Stomach (tissue), 9 donors: Measurements from ENCODE around the gene PDE9A. TPM values are rescaled to one million over a fixed set of nuclear protein-coding genes. Genes with fewer than 3 reads are reported as not detected.

ENCODE experiments used
- DNase-seq, 2 donors: peaks; one replicate each; pipeline versions ENCODE4 v3.0.0 to v3.0.0-alpha.2; 2013 to 2019
- H3K27ac ChIP-seq, 5 donors: fragments of 200-600 bp in 4 of 5; sonication (generic) in 4 of 5; one replicate each; pipeline ENCODE4 v1.5.1; 2013 to 2019; ENCODE audit warnings: mild to moderate bottlenecking in 1 of 5, moderate library complexity in 1 of 5
- H3K27me3 ChIP-seq, 3 donors: fragments of 200-600 bp; sonication (generic); one replicate each; pipeline ENCODE4 v1.5.1; 2017 to 2019; ENCODE audit warnings: mixed run types in 1 of 3
- H3K36me3 ChIP-seq, 4 donors: fragments of 200-600 bp; sonication (generic); 1 replicate in 3 of 4; 2 replicates in 1 of 4; pipeline ENCODE4 v1.5.1; 2016 to 2019
- H3K4me1 ChIP-seq, 4 donors: fragments of 200-600 bp; sonication (generic); one replicate each; pipeline ENCODE4 v1.5.1; 2016 to 2019
- H3K4me3 ChIP-seq, 4 donors: fragments of 200-600 bp; sonication (generic) in 3 of 4; one replicate each; pipeline ENCODE4 v1.5.1; 2016 to 2019; ENCODE audit warnings: mild to moderate bottlenecking in 1 of 4
- H3K9me3 ChIP-seq, 4 donors: fragments of 200-600 bp; sonication (generic); one replicate each; pipeline ENCODE4 v1.5.1; 2016 to 2019
- EP300 ChIP-seq: sonication (generic); formaldehyde crosslinking; IDR thresholded peaks from one replicate; pipeline ENCODE4 v1.6.1; 2017; ENCODE audit warnings: antibody characterized with exemption
- POLR2A ChIP-seq, 4 donors: fragments of 450-650 bp; IDR thresholded peaks; one replicate each; pipeline ENCODE4 v1.6.1; 2016; ENCODE audit warnings: antibody characterized with exemption in 4 of 4, control low read depth in 2 of 4, mild to moderate bottlenecking in 1 of 4, moderate library complexity in 1 of 4
- POLR2AphosphoS5 ChIP-seq, 3 donors: sonication (generic); formaldehyde crosslinking; IDR thresholded peaks; one replicate each; pipeline ENCODE4 v1.6.1; 2016; ENCODE audit warnings: antibody characterized with exemption in 3 of 3
- WGBS, 5 donors: extraction: QIAGEN DNeasy Blood & Tissue Kit in 3 of 5; methylation state at CpG; one replicate each; pipeline versions ENCODE4 v1.1.5 to v1.1.7; 2013 to 2018; 5-methylcytosine and 5-hydroxymethylcytosine counted together
- intact Hi-C: fragments of 100-400 bp; cut with DNase I; formaldehyde crosslinking; loops from one replicate; pipeline ENCODE4 v1.15.1; 2023; ENCODE audit warnings: low total_unique reads
- polyA plus RNA-seq, 3 donors: library from polyadenylated mRNA; stranded (reverse); fragments of 200-250 nt; gene quantifications; one replicate each; pipeline ENCODE4 v1.2.3, GENCODE V29; 2013
- total RNA-seq, 5 donors: library from RNA; depleted of rRNA; stranded (reverse); fragments of >200 nt; gene quantifications; one replicate each; pipeline versions ENCODE4 v1.1.0 to v1.2.3, GENCODE V29; 2014 to 2016
- TF ChIP-seq, protein P1 (sequence below), 7 experiments: fragments of 450-650 bp in 4 of 7; fragments of 200-600 bp in 3 of 7; sonication (generic) in 3 of 7; IDR thresholded peaks; one replicate each; pipeline ENCODE4 v1.5.1; 2016 to 2019; ENCODE audit warnings: antibody characterized with exemption in 7 of 7, control low read depth in 2 of 7, mild to moderate bottlenecking in 1 of 7
- donor health status: healthy with polysubstance abuse.
- donor health status: Bipolar disorder and iron deficiency.
- donor health status: healthy.

PDE9A gene
- total and polyA plus RNA-seq, 8 donors, result 6.4 to 77.1 (median 11.9) TPM

DNA sequence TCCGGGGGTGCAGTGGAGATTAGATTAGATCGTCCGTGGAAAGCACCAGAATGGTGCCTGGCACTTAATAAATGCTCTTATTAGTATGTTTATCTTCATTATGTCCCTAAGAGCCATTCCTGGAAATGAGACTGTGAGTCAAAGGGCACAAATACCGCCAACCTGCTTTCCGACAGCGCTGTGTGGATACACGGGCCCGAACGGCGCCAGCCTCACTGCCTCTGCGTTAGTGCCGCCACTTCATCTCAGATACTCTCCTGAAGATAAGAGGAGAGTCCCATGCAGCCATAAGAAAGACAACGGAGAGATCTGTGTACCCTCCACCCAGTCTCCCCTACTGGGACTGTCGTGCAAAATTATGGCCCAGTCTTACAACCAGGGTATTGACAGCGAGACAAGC lies 22.0 kb downstream of the PDE9A start:
- 85 to 91% (median 87%) methylated on average over 15 of the region's 15 CpGs for WGBS, 5 donors
- H3K4me1 ChIP-seq, result peaks cover 5 to 62% (median 22%) of the 10 kb centered on the region in 4 donors
- no peak for DNase-seq
- peaks cover 0 to 9% (median 0%) of the 10 kb centered on the region in 4 donors for H3K36me3 ChIP-seq
- peaks cover 0 to 3% (median 0%) of the 10 kb centered on the region in 3 donors for H3K27me3 ChIP-seq
- H3K27ac ChIP-seq, result no peak overlapping the region
- intact Hi-C loops, result no loop called here
- H3K9me3 ChIP-seq, result no peaks in the 10 kb centered on the region
- no peak for TF ChIP-seq POLR2AphosphoS5 (IDR thresholded peaks at IDR 0.05)
- TF ChIP-seq EP300, result no peak
- TF ChIP-seq, protein P1, sequence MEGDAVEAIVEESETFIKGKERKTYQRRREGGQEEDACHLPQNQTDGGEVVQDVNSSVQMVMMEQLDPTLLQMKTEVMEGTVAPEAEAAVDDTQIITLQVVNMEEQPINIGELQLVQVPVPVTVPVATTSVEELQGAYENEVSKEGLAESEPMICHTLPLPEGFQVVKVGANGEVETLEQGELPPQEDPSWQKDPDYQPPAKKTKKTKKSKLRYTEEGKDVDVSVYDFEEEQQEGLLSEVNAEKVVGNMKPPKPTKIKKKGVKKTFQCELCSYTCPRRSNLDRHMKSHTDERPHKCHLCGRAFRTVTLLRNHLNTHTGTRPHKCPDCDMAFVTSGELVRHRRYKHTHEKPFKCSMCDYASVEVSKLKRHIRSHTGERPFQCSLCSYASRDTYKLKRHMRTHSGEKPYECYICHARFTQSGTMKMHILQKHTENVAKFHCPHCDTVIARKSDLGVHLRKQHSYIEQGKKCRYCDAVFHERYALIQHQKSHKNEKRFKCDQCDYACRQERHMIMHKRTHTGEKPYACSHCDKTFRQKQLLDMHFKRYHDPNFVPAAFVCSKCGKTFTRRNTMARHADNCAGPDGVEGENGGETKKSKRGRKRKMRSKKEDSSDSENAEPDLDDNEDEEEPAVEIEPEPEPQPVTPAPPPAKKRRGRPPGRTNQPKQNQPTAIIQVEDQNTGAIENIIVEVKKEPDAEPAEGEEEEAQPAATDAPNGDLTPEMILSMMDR (IDR thresholded peaks at IDR 0.05), result no peak
- TF ChIP-seq POLR2A (IDR thresholded peaks at IDR 0.05), result no peak
- no peak overlapping the region for H3K4me3 ChIP-seq

- WGBS, 5 donors, result 83 to 92% (median 92%) methylated on average over 8 of the region's 8 CpGs
- peaks cover 3 to 51% (median 21%) of the 10 kb centered on the region in 4 donors for H3K4me1 ChIP-seq
- peaks cover 0 to 3% (median 0%) of the 10 kb centered on the region in 3 donors for H3K27me3 ChIP-seq
- no peak overlapping the region for H3K4me3 ChIP-seq
- no peak for DNase-seq
- H3K27ac ChIP-seq, result no peak overlapping the region
- no peaks in the 10 kb centered on the region for H3K9me3 ChIP-seq
- TF ChIP-seq POLR2A (IDR thresholded peaks at IDR 0.05) (no peak), EP300 (no peak), POLR2AphosphoS5 (IDR thresholded peaks at IDR 0.05) (no peak)
- TF ChIP-seq, protein P1 (IDR thresholded peaks at IDR 0.05), result no peak
- intact Hi-C loops, result no loop called here
- peaks cover 0 to 9% (median 0%) of the 10 kb centered on the region in 4 donors for H3K36me3 ChIP-seq
Observed at GRCh38 chr21:42676808-42677207, 23.4 kb downstream of the PDE9A start.

DNA sequence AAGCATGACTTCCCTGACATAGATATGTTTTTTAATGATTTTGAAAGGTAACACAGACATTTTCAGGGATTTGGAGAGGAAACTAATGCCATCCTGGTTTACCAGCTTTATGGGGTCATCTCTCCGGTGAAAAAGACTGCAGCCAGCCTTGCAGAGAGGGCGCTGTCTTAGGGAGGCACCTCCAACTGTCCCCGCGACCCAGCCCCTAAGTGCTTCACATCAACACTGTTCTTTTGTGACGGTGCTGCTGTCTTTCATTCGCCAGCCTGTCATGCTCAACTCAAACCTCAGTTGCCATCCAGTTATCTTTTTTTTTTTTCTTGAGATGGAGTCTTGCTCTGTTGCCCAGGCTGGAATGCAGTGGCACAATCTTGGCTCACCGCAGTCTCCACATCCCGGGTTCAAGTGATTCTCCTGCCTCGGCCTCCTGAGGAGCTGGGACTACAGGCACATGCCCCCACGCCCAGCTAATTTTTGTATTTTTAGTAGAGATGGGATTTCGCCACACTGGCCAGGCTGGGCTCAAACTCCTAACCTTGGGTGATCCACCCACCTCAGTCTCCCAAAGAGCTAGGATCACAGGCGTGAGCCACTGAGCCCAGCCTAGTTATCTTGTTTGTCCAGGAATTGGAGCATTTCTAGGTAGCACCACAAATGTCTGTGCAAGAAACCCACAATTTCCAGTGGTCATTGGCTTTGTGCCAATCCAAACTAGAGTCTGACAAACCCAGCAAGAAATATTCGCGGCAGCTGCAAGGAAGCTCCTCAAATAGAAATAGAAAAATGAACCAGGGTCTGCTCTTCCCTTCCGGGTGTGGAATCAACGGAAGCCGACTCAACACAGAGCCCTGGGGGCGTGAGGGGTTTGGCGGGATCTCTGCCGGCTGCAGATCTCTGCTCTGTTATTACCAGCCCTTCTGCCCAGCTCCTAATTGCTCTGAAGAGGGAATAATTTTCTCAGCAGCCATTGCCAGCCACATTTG lies 24.2 kb downstream of the PDE9A start:
- no peaks in the 10 kb centered on the region for H3K9me3 ChIP-seq
- peaks cover 0 to 3% (median 0%) of the 10 kb centered on the region in 3 donors for H3K27me3 ChIP-seq
- no peak overlapping the region for H3K27ac ChIP-seq
- H3K36me3 ChIP-seq, result peaks cover 0 to 9% (median 0%) of the 10 kb centered on the region in 4 donors
- DNase-seq, result peak in 1 of 2 donors; percentile 75
- intact Hi-C loops, result no loop called here
- peaks cover 0 to 44% (median 17%) of the 10 kb centered on the region in 4 donors for H3K4me1 ChIP-seq
- TF ChIP-seq POLR2A (IDR thresholded peaks at IDR 0.05) (no peak), EP300 (no peak), POLR2AphosphoS5 (IDR thresholded peaks at IDR 0.05) (no peak)
- TF ChIP-seq, protein P1 (IDR thresholded peaks at IDR 0.05), result no peak
- WGBS, 5 donors, result 52 to 59% (median 57%) methylated on average over 20 of the region's 20 CpGs
- H3K4me3 ChIP-seq, result no peak overlapping the region

DNA sequence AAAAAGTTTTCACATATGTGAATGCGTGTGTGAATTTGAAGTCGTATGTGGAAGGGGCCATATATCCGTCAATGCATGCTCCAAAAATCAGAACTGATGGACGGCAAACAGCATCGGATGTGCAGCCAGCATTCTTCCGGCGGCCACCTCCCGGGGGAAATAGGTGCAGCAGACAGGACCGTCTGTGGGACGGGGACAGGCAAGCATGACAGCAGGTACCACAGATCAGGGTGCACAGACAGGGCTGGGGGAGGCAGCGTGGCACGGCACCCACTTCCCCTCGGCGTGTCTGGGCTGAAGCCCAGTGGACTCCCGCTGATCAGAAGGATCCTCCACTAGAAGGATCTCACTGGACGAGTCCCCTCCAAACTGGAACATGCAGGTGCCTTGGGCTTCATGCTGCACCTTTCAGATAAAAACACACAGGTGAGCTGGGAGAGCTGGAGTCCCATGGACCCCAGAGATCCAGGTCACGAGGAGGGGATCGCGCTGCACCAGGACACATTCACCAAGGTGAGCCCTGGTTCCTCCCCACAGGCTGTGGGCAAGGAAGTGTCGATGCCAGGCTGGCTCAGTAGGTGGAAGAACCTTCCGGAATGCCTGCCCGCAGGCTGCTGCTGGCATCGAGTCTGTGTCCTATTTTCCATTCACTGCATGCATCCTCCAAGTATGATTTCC lies 25.3 kb downstream of the PDE9A start:
- intact Hi-C loops, result no loop called here
- Histone ChIP-seq H3K4me1 (peaks cover 0 to 33% (median 13%) of the 10 kb centered on the region in 4 donors), H3K27me3 (peaks cover 0 to 3% (median 0%) of the 10 kb centered on the region in 3 donors), H3K27ac (no peak overlapping the region), H3K4me3 (no peak overlapping the region), H3K36me3 (peaks cover 0 to 9% (median 0%) of the 10 kb centered on the region in 4 donors), H3K9me3 (no peaks in the 10 kb centered on the region)
- DNase-seq, result no peak
- TF ChIP-seq EP300, result no peak
- TF ChIP-seq POLR2AphosphoS5 (IDR thresholded peaks at IDR 0.05), result no peak
- TF ChIP-seq, protein P1 (IDR thresholded peaks at IDR 0.05), result no peak
- TF ChIP-seq POLR2A (IDR thresholded peaks at IDR 0.05), result no peak
- WGBS, 5 donors, result 88 to 95% (median 91%) methylated on average over 22 to 23 of the region's 23 CpGs
